NCI-H1105 treated with DMSO at 0.1 percent for 48 hours (cell line): Measurements from ENCODE around the gene SNCAIP.

Experiments
- DNase-seq: peaks from one replicate; lab custom pipeline; 2025; lab: John Stamatoyannopoulos, UW

The SNCAIP gene

GRCh38 chr5:122501089-122501435 lies 189.0 kb downstream of the SNCAIP start:
- DNase-seq = no peak

DNA sequence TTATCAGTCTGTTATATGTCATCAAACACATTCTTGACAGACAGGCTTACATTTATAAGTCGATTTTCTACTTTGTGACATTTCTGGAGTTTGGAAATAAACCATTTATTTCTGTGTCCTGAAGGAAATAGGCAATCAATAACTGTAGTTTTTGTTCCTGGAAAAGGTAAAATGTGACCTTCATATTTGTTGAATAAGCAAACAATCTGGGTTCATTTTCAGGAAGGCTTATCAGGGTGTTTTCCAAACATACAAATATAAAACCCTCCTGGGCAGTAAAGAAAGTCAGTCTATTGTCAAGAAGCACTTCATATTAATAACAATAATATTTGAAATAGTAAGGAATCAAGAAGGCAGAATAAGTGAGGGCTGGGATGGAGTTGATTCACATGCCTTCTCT lies 195.0 kb downstream of the SNCAIP start:
- no peak for DNase-seq

DNA sequence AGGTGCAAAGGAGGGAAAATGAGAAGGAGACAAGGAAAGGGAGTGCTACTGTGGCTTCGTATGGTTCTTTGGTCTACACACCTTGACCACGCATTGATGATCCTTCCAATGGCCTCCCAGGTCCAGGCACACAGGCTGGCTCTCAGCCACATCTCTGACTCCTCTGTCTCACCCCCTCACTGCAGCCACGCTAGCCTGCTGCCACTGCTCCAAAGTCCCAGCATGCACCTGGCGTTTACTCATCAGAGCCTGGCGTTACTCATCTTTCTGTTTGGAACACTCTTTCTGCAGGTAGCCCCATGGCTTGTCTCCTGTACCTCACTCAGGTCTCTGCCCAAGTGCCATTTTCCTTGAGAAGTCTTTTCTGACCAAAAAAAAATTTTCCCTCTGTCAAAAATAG lies 195.5 kb downstream of the SNCAIP start:
- DNase-seq = no peak

DNA sequence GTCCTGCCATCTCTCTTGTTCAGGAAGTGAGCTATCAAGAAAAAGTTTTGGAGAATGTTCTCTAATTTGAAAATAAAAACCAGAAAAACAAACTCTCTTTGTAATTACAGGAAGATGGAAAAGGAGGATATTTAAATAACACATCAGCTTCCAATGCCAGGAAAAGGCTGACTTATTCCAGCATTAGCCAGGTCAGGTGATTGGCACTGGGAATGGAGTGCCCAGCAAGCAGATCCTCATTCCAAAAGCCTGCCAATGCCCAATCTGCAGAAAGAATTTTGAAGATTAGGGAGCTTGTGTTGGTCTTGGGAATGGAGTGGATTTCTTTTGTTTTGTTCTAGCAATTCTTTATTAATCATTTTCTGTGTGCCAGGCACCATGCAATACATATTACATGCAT lies 196.6 kb downstream of the SNCAIP start:
- no peak for DNase-seq
